CD4-positive, alpha-beta T cell treated with Interleukin-4 for 1 hour (primary cell): ENCODE measurements around the gene NFIB.

Experiments used
- DNase-seq, 2 donors: peaks; one replicate each; pipeline ENCODE4 v3.0.0-alpha.2; 2020 to 2022

Gene NFIB

DNA sequence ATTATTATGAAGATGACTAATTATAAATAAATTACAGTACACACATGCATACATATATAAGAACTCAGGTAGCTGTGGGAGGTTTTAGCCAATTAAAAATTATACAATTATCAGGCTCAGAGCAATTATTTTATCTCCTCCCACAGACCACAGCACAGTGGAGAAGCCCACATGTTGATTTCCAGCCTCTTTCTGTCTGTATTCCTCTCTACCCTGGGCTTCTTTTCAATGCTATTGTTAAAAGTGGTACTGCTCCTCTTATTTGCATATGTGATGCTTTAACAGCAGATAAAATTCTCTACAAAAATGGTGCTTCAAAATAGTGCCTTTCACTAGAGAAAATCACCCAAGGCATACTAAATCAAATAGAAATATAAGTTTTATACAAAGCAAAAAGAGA lies 218.7 kb downstream of the NFIB start:
- no peak for DNase-seq

DNA sequence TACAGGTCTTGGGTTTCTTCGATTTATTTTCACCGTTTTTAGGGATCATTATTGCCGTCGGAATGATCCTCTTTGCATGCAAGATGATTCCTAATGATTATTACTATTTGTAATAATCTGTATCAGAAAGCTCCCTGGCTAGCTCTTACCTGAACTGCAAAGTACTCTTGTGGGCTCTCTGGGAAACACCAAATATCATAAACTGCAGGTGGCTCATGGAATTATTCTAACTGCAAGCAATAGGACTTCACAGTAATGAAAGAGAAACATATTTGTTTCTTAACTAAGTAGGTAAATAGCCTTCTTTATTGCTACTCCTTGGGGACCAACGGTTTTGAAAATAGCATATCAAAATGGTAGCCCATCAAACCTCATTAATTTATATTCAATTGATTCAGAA lies 219.4 kb downstream of the NFIB start:
- no peak for DNase-seq

DNA sequence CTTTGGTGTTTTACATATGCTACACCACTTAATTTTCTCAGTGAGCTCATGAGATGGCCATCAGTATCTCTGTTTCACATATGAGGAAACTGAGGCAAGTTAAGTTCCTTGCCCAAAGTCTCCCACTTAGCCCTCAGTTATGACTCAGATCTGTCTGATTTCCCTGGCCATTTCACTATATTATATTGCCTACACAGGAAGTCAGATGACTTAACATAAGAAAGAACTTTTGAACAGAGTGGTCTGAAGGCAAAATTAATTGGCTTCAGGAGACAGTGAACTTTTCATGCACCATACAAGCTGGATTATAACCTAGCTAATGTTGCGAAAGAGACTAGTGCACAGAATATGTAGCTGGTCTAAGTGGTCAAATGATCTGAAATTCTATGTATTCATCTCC lies 221.6 kb downstream of the NFIB start:
- no peak for DNase-seq

- DNase-seq: no peak
These were observed 224.7 kb downstream of the NFIB start for GRCh38 chr9:14089051-14089803.

GRCh38 chr9:14087576-14087975 lies 226.4 kb downstream of the NFIB start:
- DNase-seq: no peak

DNA sequence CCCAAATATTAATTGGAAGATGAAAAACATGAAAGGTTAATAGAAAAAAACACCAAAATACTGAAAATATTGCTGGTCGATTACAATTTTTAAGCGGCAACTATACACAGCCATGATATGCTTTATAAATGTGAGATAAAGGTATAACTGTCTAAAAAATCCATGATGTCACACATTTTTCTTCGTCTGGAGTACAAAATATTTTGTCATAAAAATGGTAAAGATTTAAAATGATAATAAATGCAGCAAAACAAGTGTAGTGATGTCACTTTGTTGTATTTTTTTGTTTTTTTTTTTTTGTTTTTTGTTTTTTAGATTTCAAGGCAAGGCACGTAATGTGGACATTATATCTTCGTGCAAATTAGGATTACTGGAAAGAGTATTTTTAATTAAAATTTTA lies 227.4 kb downstream of the NFIB start:
- DNase-seq: no peak

GRCh38 chr9:14085810-14086209 lies 228.1 kb downstream of the NFIB start:
- no peak for DNase-seq

DNA sequence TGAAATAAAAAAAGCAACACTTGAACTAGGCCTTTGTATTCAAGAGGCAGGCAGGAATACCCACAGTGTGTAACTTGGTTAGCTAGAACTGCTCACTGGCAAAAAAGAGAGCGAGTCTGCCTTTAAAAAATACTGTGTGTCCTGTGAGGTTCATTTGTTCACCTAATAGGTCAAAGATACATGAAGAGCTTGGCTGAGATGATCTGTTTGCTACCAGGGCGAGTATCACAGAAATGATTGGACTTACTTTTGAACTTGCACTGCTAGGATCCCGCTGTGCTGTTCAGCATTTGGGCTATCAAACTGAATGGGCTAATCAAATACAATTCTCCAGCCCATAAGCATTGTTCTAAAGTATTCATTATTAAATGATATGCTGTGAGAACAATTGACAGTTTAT lies 229.1 kb downstream of the NFIB start:
- no peak for DNase-seq

DNA sequence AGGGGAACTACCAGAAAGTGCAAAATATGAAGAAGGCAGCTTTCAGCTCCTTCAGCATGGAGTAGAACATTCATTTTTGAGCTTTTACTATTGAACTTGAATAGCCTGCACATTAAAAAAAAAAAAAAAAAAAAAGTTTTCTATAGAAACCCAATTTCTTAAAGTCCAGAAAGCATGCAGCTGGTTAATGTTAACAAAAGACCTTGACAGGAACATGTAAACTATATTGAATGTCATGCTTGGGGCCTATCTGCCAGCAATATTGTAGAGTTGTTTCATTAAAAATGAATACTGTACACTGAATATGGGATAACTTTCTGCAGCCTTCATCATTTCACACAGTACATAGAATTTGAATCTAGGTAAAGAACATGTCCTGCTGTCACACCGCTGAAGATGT lies 230.6 kb downstream of the NFIB start:
- DNase-seq: no peak

- DNase-seq: no peak
These were observed 231.2 kb downstream of the NFIB start for GRCh38 chr9:14082732-14083131.

- DNase-seq: no peak
These were observed 232.2 kb downstream of the NFIB start for GRCh38 chr9:14081745-14082144.

DNA sequence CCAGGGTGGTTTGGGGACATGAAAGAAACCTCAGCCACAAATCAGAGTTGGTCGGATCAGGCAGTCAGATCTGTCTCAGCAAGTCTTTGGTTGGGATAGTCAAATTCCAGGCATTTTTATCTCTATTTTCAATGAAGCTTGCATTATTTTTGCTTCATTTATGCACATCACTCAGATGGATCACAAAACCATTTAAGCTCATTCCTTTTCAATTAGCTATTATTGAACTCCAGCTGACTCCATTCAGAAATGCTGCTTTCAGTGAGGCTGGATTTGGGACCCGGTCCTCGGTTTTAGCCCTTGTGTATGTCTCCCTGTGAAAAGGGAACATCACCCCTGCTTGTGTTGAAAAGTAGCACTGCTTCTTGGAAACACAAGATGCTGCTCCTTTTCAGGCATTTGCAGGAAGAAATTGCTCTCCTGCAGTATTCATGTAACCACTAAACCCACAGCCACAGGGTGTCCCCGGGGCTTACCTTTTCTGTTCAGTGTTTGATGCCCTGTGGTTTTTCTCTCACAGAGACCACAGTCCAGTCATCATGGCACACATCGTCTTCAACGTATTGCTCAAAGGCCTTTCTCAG lies 232.9 kb downstream of the NFIB start:
- no peak for DNase-seq

GRCh38 chr9:14079440-14079839 lies 234.5 kb downstream of the NFIB start:
- DNase-seq: no peak

DNA sequence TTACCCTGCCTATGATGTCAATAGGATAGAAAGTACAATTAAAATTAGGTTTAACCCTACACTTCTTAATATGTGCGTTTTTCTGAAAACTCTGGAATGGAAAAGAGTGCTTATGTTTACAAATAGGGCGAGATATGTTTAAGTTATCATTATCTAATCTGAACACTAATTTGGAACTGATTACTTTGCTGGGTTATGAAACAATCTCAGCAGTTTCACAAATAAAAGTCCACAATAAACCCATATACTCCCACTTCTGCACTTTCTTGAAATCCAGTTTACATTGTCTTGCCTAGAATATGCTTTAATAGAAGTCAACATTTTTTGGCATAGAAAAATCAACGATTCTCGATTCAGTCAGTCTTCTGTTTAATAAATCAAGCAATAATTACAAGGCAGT lies 236.3 kb downstream of the NFIB start:
- DNase-seq: no peak

DNA sequence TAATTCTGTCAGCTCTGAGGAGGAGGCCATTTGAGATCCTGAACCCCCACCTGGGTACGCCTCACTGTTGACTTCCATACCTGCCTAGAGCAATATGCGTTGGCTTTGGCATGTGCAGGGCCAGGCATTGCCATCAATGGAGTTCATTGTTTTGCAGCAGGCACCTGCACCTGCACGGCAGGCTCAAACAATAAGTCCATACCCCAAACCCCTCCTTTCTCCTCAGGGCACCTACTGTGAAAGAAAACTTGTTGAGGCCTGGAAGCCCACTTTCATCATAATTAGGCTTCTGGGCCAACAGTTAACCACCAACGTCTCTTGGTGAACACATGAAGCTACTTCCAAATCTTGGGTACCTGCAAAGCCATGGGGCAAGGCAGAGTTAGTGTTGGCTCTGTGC lies 238.7 kb downstream of the NFIB start:
- DNase-seq: no peak

DNA sequence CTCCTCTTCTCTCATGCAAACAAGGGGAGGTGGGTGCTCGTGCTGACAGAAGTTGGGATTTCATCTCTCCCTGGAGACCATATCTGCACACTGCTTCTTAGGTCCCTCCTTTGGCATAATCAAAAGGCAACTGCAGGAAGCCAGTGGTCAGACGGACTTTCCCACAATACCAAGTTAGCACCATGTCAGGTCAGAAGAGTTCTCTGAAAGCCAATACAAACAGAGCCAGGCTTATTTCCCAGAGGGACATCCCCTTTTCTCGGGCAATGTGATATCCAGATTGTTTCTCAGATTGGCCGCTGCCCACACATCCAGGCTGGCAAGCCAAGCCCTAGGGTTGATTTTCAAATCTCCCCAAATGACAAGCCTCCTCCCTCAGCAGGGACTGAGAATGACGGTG lies 241.1 kb downstream of the NFIB start:
- DNase-seq: no peak

DNA sequence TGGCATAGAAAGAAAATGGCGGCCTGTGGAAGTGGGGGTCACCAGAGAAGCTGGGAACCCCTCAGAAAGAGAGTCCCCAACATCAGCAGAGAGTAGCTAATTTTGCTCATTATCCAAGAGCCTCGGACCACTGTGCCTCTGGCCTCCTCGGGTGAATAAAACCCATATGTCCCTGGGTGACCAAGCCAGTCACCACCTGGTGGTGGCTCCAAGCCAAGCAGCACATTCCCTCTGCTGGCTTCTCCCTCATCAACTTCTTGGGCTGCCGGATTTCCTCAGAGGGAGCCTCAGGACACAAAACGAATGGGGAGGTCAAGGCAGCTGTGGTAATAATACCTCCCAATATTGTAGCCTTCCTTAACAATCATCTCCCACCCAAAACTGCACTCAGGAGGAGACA lies 242.5 kb downstream of the NFIB start:
- no peak for DNase-seq

GRCh38 chr9:14068690-14069089 lies 245.3 kb downstream of the NFIB start:
- no peak for DNase-seq

GRCh38 chr9:14066831-14067230 lies 247.1 kb downstream of the NFIB start:
- no peak for DNase-seq

DNA sequence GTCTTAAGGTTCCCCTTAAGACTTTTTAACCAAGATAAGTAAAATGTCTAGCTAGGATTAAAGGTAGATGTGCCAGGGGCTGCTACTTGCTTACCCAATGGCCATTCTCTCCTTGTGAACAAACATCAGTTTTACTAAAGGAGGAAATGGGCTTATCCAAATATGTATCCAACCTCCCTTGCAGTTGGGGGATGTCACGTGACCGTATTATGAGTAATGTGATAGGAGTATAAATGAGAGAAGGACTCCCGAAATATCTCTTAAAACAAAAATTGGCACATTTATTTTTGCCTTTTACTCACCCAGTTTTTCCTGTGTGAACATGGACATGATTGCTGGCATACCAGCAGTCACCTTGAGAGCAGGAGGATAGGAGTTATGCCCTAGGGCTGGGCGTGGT lies 247.9 kb downstream of the NFIB start:
- DNase-seq: no peak

GRCh38 chr9:14064940-14065339 lies 249.0 kb downstream of the NFIB start:
- DNase-seq: no peak

- no peak for DNase-seq
These were observed 250.2 kb downstream of the NFIB start for GRCh38 chr9:14063756-14064155.

- no peak for DNase-seq
These were observed 251.2 kb downstream of the NFIB start for GRCh38 chr9:14062586-14063221.

DNA sequence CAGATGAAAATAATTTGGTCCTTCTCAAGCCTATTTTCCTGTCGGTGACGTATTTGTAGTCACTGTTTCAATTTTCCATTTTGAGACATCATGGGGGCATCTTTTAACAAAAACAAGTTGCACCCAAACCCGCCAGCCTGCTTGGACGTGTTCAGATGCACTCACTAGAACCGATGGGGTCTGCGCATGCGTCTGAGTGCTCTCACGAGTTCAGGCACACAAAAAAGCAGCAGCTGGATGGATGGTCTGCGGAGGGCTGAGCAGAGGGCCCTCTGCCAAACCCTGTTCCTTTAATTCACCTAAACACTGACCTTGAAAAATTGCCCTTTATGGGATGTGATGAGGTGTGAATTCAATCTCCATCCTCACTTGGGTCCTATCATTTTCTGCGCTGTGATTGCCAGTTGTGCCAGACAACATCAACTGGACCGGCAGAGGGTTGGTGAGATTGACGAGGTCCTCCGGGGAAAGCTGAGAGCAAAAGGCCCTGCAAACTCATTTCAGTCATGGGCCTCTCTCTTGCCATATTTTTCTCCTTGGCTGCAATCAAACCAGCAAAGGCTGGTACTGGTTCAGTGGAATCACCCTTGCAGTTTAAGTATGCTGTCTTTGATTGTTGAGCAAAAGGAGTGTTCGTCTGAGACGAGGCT lies 251.9 kb downstream of the NFIB start:
- no peak for DNase-seq
